ENCODE data around the gene NME5.
"Not testable (repeated sequence)": the region's sequence is repeated elsewhere in the genome, so short reads cannot be mapped to it uniquely, and the experiment has no call there.

The NME5 gene

GRCh38 chr5:138077064-138077696, 62.0 kb downstream of the NME5 start:
- DNase-seq (ENCODE audit: low spot score): peak; percentile 60

DNA sequence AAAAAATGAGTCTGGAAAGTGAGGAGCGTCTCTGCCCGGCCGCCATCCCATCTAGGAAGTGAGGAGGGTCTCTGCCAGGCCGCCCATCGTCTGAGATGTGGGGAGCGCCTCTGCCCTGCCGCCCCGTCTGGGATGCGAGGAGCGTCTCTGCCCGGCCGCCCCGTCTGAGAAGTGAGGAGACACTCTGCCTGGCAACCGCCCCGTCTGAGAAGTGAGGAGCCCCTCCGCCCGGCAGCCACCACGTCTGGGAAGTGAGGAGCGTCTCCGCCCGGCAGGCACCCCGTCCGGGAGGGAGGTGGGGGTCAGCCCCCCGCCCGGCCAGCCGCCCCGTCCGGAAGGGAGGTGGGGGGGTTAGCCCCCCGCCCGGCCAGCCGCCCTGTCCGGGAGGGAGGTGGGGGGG, 69.2 kb downstream of the NME5 start:
- not testable (repeated sequence) for DNase-seq (ENCODE audit: low spot score)

DNA sequence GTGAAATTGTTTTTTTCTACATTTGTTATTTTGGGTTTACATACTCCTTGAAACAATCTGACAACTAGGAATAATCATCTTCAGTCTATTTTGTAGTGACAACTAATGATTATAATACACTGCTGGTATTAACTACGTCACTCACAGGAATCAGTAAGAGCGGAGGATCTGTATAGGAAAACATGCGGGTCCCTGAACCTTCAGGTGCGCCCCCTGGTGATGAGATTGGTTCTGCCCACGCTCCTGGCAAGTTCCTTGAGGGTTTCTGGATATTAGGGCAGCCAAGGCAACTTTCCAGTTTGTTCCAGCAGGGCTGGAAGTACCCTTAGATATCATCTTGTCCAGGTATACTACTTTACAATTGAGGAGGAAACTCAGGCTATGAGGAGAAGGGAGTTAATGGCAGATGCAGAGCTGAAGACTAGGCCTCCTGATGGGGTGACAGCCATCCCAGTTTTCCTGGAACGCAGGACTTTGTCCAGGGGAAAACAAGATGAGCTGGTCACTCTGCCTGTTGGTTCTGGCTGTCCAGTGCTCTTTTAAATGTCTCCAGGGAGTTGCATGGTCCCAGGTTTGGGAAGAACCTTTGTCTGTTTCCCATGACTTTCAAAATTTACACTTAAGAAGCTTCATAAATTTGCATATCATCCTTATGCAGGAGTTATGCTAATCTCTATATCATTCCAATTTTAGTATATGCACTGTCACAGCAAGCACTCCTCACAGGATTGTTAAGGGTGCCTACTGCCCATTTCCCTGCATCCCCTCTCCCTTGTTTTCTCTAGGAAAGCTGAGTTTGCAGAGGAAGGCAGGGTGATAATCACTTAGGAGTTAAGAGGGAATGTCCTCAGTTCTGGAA, 70.3 kb downstream of the NME5 start:
- DNase-seq (ENCODE audit: low spot score): peak; percentile 76

- DNase-seq (ENCODE audit: low spot score): no peak
Observed at GRCh38 chr5:138067945-138068344, 71.3 kb downstream of the NME5 start.
